Gastrocnemius medialis (tissue), 4 donors: Measurements from ENCODE around the gene RPUSD3.

Experiments used
- POLR2A ChIP-seq, 2 donors: fragments of 450-650 bp; IDR thresholded peaks; one replicate each; pipeline ENCODE4 v1.6.1; 2017; ENCODE audit warnings: antibody characterized with exemption in 2 of 2, mild to moderate bottlenecking in 2 of 2, moderate library complexity in 2 of 2
- TF ChIP-seq, protein P1 (sequence below), 5 experiments: fragments of 450-650 bp in 3 of 5; fragments of 200-600 bp in 2 of 5; sonication (generic) in 2 of 5; IDR thresholded peaks in 4 of 5; conservative IDR thresholded peaks in 1 of 5; 1 replicate in 4 of 5; 2 replicates in 1 of 5; pipeline ENCODE4 v1.5.1; 2016 to 2019; ENCODE audit warnings: antibody characterized with exemption in 5 of 5, mild to moderate bottlenecking in 3 of 5, moderate library complexity in 3 of 5

DNA sequence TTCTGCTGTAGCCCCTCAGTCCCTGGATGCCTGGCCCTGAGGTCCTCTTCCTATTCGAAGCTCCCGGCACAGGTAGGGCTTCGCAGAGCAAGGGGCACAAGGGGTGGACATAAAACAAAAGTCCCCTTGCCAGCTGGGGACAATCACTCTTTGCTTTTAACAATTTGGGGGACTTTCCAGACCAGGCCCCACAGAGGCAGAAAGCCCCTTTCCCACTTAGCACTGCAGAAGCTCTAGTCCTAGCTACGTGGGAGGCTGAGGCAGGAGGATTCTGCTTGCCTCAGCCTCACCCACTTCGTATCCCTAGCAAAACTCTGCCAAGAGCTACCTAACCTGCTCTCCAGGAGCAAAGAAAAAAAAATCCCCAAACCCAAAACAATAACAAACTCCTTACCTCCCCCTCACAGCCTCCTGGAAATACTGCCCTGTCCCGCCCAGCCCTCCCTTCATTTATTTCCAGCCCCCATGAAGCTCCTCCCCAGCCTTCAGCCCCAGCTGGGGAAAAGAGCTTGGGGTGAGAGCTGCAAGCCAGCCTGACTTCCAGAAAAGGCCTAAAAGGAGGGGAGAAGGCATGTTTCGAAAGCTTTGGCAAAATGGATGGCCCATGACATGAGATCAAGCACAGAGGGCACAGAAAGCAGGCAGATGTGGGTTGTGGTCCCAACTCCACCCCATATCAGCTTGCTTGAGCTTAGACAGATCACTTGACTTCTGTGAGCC, 36.2 kb upstream of the RPUSD3 start, which contains the start of gene CIDEC:
- TF ChIP-seq, protein P1, sequence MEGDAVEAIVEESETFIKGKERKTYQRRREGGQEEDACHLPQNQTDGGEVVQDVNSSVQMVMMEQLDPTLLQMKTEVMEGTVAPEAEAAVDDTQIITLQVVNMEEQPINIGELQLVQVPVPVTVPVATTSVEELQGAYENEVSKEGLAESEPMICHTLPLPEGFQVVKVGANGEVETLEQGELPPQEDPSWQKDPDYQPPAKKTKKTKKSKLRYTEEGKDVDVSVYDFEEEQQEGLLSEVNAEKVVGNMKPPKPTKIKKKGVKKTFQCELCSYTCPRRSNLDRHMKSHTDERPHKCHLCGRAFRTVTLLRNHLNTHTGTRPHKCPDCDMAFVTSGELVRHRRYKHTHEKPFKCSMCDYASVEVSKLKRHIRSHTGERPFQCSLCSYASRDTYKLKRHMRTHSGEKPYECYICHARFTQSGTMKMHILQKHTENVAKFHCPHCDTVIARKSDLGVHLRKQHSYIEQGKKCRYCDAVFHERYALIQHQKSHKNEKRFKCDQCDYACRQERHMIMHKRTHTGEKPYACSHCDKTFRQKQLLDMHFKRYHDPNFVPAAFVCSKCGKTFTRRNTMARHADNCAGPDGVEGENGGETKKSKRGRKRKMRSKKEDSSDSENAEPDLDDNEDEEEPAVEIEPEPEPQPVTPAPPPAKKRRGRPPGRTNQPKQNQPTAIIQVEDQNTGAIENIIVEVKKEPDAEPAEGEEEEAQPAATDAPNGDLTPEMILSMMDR (IDR thresholded peaks at IDR 0.05 in 4 of 5, conservative IDR thresholded peaks at IDR 0.05 in 1 of 5), result no peak
- TF ChIP-seq POLR2A (IDR thresholded peaks at IDR 0.05), result no peak
